ENCODE data around the gene CYTH3. TPM values are rescaled to one million over a fixed set of nuclear protein-coding genes. Genes with fewer than 3 reads are reported as not detected.

Gene CYTH3
- total RNA-seq, 1 donor from 2014 or later = 15.6 TPM

DNA sequence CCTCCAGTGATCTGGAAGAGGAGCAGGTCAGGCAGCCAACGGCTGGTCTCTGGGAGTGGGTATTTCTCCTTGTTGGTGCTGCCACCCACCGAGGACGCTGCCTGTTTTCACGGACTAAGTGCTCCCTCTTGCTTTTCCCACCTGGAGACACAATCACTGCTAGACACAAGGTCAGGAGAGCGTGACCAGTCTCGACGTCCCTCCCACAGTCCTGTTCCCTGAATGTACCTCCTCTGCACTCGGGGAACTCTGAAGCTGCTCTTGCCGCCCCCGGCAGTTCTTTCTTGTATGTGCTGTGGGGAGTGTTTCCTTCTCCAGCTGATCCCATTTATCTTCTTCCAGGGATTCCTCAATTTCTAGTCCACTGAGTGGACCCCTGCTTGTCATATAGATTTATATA, 89.4 kb downstream of the CYTH3 start:
- no peak for DNase-seq (ENCODE audit: low read depth)
- TF ChIP-seq, protein P1, sequence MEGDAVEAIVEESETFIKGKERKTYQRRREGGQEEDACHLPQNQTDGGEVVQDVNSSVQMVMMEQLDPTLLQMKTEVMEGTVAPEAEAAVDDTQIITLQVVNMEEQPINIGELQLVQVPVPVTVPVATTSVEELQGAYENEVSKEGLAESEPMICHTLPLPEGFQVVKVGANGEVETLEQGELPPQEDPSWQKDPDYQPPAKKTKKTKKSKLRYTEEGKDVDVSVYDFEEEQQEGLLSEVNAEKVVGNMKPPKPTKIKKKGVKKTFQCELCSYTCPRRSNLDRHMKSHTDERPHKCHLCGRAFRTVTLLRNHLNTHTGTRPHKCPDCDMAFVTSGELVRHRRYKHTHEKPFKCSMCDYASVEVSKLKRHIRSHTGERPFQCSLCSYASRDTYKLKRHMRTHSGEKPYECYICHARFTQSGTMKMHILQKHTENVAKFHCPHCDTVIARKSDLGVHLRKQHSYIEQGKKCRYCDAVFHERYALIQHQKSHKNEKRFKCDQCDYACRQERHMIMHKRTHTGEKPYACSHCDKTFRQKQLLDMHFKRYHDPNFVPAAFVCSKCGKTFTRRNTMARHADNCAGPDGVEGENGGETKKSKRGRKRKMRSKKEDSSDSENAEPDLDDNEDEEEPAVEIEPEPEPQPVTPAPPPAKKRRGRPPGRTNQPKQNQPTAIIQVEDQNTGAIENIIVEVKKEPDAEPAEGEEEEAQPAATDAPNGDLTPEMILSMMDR (conservative IDR thresholded peaks at IDR 0.05; ENCODE audit: low read depth, low read length) = no peak
- H3K4me3 ChIP-seq (ENCODE audit: low read depth, low read length) = no peak overlapping the region

DNA sequence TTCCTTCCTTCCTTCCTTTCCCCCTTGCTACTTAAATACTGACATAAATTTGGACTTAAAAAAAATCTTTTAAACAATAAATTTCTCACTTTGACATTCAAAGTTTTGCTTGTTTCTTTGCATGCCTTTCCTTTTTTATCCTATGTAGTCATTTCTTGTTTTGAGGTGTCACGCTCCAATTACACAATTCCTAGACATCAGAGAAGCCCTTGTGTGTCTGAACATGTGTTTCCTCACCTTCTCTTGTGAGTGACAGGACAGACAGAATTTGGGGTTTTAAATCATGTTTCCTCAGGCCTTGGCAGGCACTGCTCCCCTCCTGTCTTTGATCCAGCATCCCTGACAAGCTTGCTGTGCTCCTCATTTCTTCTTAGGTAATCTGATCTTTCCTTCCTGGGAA, 91.3 kb downstream of the CYTH3 start:
- H3K4me3 ChIP-seq (ENCODE audit: low read depth, low read length) = no peak overlapping the region
- TF ChIP-seq, protein P1 (conservative IDR thresholded peaks at IDR 0.05; ENCODE audit: low read depth, low read length) = no peak
- no peak for DNase-seq (ENCODE audit: low read depth)

DNA sequence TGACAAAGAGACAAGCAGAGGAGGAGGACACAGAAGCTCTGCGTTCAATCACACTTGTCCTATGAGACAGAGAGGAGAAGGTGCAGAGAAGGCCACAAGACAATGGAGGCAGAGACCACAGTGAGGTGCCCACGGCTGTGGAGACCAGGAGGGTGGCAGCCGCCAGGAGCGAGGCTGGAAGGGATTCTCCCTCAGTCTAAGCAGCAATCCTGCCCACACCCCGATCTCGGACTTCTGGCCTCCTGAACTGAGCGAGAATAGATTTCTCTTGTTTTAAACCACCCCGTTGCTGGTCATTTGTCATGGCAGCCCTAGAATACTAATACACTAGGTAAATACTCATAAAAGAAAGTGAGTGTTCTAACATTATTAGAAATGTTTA, 92.1 kb downstream of the CYTH3 start:
- H3K4me3 ChIP-seq (ENCODE audit: low read depth, low read length) = no peak overlapping the region
- TF ChIP-seq, protein P1 (conservative IDR thresholded peaks at IDR 0.05; ENCODE audit: low read depth, low read length) = no peak
- no peak for DNase-seq (ENCODE audit: low read depth)

DNA sequence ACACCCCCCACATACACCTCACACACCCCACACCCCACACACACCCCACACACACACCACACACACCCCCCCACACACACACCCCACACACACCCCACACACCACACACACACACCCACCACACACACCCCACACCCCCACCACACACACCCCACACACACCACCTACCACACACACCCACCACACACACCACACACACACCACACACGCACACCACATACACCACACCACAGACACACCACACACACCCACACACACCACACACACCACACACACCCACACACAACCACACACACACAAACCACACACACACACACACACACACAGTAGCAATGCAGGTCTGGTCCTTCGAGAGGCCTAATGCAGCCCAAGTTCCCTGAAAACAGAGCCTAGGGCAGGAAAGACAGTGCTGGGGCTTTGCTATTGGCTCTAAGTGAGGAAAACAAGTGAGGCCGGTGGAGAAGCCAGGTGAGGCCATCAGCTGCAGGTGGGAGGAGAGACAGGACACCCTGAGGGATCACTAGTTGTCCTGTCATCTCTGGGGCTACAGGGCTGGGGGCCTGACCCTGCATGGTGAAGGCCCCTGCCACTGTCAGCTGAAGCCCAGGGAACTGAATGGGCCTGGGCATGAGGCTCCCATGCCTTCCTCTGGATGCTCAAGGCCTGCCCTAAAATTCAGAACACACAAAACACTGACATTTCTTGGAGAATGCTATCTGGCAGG, 92.6 kb downstream of the CYTH3 start:
- H3K4me3 ChIP-seq (ENCODE audit: low read depth, low read length) = no peak overlapping the region
- no peak for DNase-seq (ENCODE audit: low read depth)
- TF ChIP-seq, protein P1 (conservative IDR thresholded peaks at IDR 0.05; ENCODE audit: low read depth, low read length) = no peak

DNA sequence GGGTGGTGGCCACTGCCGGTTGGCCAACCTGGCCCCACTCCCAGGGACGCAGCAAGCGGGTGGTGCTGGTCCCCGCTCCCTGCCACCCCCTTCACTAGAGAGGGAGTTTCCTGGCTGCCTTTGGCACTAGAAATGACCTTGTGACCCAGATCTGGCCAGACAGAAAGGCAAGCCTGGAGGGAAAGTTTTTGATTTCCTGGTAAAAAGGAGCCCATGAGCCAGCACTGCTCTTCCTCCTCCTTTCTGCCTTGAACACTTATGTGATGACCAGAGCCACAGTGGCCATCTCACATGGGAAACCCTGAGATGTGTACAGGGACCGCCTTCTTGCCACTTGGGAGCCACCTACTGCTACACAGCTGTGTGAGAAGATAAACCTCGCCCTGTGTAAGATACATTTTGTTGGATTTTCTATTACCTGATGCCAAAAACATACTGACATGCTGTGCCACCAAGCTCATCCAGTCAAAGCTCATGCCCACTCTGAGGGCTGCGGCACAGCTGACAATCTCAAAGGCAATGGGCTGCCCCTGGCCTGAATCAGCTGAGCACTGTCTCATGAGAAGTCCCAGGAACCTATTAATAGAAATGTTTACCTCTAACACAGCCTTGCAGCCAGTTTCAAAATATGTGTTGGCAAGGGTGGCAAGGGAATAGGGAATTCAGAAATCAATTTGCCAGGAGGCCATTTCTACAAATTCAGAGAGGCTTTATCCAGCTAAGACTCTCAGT, 94.0 kb downstream of the CYTH3 start:
- TF ChIP-seq, protein P1 (conservative IDR thresholded peaks at IDR 0.05; ENCODE audit: low read depth, low read length) = no peak
- no peak for DNase-seq (ENCODE audit: low read depth)
- H3K4me3 ChIP-seq (ENCODE audit: low read depth, low read length) = no peak overlapping the region

DNA sequence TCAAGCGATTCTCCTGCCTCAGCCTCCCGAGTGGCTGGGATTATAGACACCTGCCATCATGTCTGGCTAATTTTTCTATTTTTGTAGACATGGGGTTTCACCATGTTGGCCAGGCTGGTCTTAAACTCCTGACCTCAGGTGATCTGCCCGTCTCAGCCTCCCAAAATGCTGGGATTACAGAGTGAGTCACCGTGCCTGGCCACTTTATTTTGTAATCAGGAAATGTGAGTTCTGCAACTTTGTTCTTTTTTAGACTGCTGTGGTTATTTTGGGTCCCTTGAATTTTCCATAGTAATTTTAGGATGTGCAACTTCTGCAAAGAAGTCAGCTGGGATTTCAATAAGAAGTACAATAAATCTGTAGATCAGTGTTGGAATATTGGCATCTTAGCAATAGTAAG, 96.8 kb downstream of the CYTH3 start:
- H3K4me3 ChIP-seq (ENCODE audit: low read depth, low read length) = no peak overlapping the region
- TF ChIP-seq, protein P1 (conservative IDR thresholded peaks at IDR 0.05; ENCODE audit: low read depth, low read length) = no peak
- no peak for DNase-seq (ENCODE audit: low read depth)
